Non-pigmented ciliary epithelial cell (primary cell): Measurements from ENCODE around the gene LRRC3.

Experiments
- DNase-seq: peaks from one replicate; pipeline ENCODE4 v3.0.0-alpha.2; 2010; ENCODE audit warnings: low read depth

Gene LRRC3

DNA sequence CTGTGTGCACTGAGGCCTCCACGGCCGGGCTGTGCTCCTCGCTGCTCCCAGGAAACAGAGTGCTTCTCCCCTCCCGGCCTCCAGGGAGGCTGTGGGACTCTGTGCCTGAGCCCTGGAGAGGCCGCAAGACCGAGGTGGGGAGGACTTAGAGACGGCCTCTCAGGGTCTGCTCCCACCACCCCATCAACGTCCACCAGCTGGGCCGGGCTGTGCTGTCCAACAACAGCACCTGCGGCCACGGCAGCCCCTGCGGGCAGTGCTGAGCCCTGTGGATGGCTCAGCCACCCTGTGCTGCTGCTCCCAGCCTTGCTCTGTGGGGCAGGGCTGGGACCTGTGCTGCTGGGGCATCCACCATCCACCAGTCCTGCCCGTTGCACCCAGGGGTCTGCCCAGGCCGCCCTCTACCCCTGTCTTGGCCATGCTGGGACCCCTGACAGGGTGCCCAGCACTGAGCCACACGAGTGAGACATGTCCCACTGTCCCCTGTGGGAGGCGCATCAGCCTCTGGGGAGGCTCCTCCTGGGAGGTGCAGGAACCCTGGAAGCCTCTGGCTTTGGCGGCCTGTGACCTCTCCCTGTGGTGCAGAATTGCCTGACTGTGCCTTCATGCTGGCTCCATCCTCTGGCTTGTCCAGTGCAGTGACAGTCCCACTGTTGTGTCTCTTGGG lies 31.2 kb upstream of the LRRC3 start:
- DNase-seq, result no peak

DNA sequence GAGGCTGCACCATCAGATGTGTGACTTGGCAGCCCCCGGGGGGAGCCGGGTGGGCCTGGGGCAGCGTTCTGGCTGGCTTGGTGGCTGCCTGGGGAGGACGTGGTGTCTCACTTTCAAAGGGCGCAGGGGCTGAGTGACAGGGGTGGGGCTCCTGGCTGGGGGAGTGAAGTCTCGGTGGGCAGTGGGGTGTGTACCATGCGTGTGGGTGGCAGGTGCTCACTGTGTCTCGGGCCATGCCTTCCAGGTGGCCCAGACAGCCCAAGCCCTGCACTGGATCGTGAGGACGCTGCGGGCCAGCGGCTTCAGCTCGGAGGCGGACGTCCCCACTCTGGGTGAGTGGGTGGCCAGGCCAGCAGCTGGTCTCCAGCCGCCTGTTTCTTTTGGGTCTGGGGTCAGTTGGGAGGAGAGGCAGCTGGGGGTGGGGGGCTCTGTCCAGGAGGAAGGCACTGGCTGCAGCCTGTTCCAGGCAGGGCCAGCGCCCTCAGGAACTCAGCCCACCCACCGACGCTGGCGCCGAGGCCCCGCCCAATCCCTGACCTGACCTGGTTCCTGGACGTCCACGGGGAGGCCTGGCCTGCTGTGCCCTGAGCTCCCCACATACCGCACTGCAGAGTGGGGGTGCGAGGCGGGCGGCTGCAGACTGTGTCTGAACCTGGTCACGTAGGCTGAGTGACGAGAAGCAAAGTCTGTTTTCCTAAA lies 30.6 kb upstream of the LRRC3 start:
- DNase-seq, result no peak

DNA sequence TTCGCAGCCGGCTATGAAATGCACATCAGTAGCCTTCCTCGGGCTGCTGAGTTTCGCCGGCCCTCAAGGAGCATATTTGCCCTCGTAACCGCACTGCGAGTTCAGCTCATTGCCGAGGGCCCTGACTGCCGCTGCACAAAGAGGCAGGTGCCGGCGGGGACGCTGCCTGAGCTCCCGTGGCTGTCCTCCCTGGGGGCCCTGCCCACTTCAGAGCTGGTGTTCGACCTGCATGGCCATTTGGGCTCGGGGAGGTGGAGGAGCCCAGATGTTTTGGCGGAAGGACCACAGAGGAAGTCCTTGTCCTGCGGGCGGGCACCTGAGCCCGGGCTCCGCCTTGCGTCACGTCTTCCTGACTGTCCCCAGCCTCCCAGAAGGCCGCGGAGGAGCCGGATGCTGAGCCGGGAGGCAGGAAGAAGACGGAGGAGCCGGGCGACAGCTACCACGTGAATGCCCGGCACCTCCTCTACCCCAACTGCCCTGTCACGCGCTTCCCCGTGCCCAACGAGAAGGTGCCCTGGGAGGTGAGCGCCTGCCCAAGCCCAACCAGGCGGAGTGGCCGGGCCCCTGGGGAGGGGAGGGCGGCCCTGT lies 29.9 kb upstream of the LRRC3 start:
- no peak for DNase-seq

DNA sequence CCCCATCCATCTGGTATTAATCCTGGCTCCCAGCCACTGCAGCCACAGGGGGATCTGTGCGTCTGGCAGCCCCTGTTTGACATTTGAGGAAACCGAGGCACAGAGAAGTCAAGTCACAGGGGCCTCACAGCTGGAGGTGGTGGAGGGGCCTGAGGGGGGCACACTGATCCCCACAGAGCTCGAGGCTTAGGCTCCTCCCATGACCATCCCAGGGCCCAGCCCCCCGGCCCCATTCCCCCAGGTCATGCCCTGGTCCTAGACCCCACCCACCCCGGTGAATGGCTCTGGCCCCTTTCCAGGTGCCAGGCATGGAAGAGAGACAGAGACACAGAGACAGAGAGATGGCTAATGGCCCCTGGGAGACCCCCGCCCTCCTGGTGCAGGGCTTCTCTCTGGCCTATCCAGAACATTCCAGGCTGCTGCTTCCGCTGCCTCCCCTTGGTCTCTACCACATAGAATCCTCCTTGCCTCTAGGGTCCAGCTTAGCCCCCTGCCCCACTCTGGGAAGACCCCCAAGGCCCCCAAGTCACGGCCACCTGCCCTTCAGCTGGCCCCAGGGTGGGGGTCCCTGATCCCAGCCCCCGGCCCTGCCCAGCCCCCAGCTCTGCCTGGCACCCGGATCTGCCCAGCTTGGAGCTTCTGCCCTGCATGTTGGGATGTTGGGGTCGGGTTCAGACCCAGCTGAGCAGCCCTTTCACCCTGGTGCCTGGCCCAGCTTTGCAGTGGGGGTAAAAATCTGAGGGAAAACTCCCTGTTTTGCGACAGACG lies 29.2 kb upstream of the LRRC3 start:
- DNase-seq, result no peak

DNA sequence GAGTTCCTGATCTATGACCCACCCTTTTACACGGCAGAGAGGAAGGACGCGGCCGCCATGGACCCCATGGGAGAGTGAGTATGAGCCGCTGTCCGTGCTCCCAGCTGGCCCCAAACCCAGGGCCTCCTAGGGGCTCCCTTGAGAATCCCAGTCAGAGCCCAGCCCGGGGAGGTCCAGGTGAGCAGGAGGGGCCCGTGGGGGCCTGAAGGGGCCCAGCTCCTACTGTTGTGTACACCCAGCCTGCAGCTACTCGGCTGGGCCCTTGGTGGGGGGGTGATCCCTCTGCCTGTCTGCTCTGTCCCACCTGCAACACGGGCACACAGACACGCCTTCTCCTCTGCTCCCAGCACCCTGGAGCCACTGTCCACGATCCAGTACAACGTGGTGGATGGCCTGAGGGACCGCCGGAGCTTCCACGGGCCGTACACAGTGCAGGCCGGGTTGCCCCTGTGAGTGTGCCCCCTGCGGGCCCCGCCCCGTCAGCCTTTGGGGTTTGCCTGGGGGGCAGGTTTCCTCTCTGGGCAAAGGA lies 28.6 kb upstream of the LRRC3 start:
- no peak for DNase-seq

DNA sequence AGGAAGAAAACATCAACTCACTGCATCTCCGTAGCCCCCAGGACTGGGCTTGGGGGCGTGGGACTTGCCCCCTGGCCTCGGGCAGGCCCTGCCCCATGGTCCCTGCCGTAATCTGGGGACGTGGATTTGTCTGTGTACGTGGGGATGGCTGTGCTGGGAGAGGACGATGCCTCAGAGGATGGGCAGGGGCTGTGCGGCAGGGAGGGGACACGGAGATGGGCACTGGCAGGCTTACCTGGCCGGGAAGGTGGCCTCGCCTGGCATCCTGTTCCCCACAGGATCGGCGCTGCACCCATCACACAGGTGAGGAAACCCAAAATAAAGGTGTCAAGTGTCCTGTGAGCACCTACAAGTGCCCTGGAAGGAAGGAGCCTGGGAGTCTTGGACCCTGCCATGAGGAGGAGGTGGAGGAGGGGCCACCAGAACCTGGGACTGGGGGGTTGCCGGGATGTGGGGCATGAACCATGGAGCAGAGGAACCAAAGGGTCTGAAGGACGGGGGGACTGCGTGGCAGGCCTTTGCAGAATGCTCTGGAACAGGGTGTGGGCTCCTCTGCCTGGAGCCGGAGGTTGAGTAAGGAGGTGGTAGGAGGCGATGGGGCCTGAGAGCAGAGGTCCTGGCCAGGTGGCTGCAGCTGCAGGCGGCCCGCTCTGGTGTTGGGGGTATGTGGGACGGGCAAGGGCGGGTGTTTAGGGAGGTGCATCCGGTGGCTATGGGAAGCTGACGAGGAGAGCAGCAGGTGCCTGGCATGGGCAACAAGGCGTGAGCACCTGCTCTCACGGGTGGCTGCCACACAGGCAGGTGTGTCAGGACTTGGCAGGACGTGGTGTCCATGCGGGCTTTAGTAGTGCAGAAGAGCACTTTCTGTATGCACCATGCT lies 27.8 kb upstream of the LRRC3 start:
- no peak for DNase-seq

DNA sequence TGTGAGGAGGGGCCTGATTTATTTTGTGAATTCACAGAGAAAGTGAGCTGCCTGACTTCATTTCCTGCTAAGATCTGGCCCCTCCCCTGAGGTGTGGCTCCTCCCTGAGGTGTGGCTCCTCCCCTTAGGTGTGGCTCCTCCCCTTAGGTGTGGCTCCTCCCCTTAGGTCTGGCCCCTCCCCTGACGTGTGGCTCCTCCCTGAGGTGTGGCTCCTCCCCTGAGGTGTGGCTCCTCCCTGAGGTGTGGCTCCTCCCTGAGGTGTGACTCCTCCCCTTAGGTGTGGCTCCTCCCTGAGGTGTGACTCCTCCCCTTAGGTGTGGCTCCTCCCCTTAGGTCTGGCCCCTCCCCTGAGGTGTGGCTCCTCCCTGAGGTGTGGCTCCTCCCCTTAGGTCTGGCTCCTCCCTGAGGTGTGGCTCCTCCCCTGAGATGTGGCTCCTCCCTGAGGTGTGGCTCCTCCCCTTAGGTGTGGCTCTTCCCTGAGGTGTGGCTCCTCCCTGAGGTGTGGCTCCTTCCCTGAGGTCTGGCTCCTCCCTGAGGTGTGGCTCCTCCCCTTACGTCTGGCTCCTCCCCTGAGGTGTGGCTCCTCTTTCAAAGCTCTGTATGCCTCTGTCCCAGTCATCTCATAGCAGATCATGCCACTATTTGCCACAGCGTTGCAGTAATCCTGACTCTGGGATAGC lies 26.9 kb upstream of the LRRC3 start:
- no peak for DNase-seq

DNA sequence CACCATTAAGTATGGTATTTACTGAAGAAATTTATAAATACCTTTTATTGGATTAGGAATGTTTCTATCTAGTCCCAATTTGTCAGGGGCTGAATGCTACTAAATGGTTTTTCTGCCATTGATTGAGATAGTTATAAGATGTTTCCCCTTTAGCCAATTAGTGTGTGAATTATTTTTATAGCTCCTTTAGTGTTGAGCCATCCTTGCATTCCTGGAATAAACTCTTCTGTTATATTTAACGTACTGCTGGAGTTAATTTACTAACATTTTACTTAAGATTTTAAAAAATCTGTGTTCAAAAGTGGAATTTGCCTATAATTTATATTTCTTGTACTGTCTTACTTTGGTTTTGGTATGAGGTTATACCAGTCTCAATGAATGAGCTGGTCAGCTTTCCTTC lies 25.4 kb upstream of the LRRC3 start:
- DNase-seq, result no peak

DNA sequence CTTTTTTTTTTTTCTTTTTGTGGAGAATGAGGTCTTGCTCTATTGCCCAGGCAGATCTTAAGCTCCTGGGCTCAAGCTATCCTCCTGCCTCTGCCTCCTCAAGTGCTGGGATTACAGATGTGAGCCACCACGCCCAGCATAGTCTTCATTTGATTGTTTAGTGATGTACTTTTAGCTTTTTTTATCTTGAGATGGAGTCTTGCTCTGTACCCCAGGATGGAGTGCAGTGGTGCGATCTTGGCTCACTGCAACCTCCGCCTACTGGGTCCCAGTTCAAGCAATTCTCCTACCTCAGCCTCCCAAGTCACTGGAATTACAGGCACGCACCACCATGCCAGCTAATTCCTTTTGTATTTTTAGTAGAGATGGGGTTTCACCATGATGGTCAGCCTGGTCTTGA lies 24.0 kb upstream of the LRRC3 start:
- no peak for DNase-seq

DNA sequence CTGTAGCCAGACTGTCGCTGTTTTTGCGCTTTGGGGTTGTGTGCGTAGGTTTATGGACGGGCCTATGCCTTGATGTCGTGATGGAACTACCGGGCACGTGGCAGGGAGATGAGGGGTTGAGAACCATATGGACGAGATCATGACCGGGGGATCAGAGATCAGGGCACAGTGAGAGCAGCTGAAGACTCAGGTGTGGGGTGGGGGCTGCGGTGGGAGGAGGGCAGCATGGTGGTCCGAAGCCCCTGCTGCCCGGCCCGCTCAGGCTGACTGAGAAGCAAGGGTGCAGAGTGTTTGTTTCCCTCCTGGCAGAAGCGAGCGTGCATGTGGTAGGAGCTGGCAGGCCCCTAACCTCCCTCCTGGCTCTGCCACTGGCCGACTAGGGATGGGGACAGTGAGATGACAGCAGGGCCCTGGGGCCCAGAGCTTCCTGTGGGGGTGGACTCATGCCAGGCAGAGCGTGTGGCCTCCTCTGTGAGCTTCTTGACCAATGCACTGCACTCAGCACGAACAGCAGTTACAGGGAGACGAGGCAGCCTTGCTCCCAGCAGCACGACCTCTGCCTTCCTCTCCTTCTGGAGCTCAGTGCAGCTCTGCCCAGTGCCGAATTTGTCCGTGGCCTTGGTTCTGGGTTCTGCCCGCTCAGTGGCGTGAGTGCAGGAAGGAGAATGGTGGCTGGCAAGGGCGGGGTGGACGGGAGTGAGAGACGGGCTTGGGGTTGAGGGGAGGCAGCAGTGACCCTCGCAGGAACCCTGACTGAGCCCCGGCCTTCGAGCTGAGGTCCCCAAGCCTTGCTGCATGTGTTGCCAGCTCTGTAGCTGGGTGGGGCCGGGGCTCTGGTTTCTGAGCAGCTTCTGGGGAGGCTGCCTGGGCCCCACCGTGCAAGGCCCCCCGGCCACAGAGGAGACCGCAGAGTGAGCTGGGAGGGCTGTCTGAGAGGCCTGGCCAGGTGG lies 22.2 kb upstream of the LRRC3 start:
- DNase-seq, result no peak

DNA sequence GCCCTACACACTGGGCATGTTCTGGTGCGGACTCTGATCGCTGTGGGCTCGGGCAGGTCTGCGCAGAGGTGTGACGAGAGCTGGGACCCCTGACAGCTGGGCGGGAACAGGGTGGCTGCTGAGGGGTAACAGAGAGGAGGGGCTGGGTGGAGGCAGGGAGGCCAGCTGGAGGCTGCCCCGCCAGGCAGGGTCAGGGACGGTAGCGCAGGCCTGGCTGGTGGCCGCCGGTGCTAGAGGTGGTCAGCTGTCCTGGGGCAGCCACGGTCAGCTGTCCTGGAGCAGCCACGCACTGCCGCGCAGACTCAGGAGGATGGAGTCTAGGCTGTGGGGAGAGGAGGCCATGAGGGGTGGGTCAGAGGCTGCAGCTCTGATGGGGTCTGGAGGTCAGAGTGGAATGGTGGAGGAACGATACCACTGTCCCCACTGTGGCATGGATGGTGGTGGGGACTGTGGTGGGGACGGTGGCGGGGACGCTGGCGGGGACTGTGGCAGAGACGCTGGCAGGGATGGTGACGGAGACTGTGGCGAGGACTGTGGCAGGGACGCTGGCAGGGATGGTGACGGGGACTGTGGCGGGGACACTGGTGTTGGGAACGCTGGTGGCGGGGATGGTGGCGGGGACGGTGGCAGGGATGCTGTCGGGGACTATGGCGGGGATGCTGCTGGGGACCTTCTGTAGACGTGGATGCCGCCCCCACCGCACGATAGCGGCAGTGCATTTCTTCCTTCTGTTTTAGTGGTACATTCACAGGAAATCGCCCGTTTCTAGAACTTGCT lies 21.3 kb upstream of the LRRC3 start:
- no peak for DNase-seq

DNA sequence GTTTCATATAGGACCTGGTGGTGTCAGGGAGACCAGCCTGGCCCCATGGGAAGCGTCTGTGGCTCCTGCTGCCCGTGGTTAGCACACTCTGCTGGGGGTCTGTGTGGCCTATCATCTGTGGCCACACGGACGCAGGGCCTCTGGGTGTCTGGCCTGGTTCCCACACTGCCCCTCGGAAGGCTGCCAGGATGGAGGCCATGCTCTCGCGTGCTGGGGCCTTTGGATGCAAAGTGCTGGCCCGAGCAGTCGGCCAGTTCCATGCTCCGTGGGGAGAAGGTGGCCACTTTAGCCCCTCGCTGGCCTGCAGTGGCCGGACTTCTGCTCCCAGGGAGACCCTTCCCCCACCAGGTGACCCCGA lies 20.8 kb upstream of the LRRC3 start:
- no peak for DNase-seq

DNA sequence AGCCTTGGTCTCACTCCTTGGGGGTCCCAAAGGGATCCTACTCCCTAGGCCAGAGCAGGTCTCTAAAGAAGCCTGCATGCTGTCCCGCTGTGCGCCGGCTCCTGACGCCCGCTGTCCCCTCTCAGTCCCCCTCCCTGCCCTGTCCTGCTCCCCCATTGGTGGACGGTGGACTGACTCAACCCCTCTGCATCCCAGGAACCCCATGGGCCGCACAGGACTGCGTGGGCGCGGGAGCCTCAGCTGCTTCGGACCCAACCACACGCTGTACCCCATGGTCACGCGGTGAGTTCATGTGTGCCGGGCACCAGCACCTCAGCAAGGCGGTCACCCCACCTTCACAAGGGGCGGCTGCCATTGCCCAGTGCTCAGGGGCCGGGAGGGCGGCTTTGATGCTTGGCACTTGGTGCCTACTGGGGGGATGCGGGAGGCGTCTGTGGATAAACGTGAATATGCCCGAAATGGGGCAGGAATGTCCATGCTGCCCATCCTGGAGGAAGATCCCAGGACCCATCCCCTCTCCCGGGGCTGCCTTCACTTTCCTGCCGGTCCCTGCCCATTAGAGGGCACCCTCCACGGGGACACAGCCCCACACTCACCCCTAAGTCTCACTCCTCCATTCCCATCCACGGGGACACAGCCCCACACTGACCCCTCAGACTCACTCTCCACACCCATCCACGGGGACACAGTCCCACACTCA lies 20.2 kb upstream of the LRRC3 start:
- no peak for DNase-seq

DNA sequence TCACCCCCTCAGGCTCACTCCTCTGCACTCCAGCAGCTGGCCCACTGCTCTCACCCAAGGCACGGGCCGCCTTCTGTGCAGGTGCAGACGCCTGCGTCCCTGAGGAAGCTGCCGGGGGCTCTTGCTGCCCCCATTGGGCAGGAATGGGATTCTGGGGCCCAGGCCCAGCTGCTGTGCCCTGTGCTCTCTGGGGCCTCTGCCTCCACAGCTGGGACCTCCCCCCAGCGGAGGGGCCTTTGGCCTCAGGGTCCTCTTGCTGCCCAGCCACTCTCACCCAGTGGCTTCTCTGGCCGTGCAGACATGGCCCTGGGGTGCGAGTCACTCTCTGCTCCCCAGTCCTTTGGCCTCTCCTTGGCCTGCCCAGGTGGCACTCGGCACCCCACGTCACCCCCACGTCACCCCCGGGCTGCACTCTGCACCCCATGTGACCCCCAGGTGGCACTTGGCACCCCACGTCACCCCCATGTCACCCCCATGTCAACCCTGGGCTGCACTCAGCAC lies 19.1 kb upstream of the LRRC3 start:
- DNase-seq, result no peak

DNA sequence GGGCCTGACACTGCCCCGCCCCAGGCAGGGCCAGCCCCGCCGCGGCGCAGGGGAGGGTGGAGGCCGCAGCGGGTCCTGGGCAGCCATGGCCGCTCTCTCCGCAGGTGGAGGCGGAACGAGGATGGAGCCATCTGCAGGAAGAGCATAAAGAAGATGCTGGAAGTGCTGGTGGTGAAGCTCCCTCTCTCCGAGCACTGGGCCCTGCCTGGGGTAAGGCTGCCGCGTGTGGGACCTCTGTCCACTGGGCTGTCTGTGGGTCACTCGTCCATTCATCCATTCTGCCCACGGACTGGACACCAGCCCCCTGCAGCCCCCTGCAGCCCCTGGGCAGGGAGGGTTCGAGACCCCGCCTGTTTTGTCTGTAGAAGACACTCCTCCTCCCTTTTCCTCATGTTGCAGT lies 18.4 kb upstream of the LRRC3 start:
- no peak for DNase-seq

DNA sequence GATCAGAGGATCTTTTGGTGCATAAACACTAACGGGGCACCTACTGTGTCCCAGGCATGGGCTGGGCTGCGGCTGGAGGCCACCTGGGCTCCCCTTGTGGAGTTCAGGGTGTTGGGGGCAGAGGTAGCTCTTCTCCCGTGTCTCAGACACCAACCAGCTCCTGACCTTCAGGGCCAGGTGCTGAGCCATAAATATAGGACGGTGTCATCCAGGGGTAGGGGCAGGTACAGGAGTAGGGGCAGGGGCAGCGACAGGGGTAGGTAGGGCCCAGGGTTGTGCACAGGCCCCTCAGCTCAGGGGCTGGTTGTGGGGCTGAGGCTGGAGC lies 18.0 kb upstream of the LRRC3 start:
- DNase-seq, result no peak

DNA sequence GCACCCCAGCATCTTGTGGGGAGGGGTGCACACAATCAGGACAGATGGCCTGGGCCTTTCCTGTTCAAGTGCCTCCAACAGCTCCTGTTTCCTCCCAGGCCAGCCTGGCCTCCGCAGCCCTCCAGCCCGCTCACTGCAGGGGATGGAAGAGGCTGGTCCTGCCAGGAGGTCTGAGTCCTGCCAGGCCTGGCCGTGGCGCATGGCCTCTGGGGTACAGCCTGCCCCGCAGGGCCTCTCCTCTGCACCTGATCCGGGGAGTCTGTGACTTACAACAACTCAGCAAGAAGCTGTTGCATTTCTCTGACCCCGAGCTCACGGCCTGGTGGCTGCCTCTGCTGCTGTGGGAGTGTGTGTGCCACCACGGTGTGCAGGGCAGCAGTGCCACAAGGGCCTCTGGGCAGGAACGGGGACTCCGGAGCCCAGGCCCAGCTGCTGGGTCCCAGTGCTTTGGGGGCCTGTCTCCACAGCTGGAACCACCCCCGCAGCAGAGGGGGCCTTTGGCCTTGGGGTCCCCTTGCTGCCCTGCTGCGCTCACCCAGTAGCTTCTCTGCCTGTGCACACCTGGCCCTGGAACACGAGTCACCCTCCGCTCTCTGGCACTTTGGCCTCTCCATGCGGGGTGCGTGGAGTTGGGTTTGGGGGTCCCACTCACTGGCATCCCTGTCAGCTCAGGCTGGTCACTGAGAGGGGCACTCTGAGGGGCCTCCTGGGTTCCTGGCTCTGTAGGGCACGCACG lies 17.4 kb upstream of the LRRC3 start:
- DNase-seq, result no peak
